Parathyroid adenoma (tissue), 2 donors: ENCODE measurements around the gene VAPA.

Experiments
- H2AFZ ChIP-seq: fragments of 300-600 bp; sonication (generic); one replicate; pipeline ENCODE4 v1.7.0; 2017; ENCODE audit warnings: antibody characterized with exemption, mild to moderate bottlenecking
- H3K27ac ChIP-seq: fragments of 300-600 bp; sonication (generic); one replicate; pipeline ENCODE4 v1.7.0; 2017
- H3K27me3 ChIP-seq: fragments of 300-600 bp; sonication (generic); one replicate; pipeline ENCODE4 v1.7.0; 2017; ENCODE audit warnings: low read length; ENCODE audit not compliant: control insufficient read depth, insufficient read depth
- H3K36me3 ChIP-seq: fragments of 300-600 bp; sonication (generic); one replicate; pipeline ENCODE4 v1.7.0; 2017; ENCODE audit warnings: low read length; ENCODE audit not compliant: control insufficient read depth, insufficient read depth
- H3K4me1 ChIP-seq: fragments of 300-600 bp; sonication (generic); one replicate; pipeline ENCODE4 v1.7.0; 2017; ENCODE audit warnings: control low read depth
- H3K4me2 ChIP-seq: fragments of 300-600 bp; sonication (generic); one replicate; pipeline ENCODE4 v1.7.0; 2017; ENCODE audit warnings: low read length
- H3K4me3 ChIP-seq: fragments of 300-600 bp; sonication (generic); one replicate; pipeline ENCODE4 v1.7.0; 2017; ENCODE audit warnings: low read depth, low read length
- H3K79me2 ChIP-seq: fragments of 300-600 bp; sonication (generic); one replicate; pipeline ENCODE4 v1.7.0; 2017; ENCODE audit warnings: control low read depth
- H3K9ac ChIP-seq: fragments of 300-600 bp; sonication (generic); one replicate; pipeline ENCODE4 v1.7.0; 2017; ENCODE audit warnings: mild to moderate bottlenecking
- H3K9me3 ChIP-seq: fragments of 300-600 bp; sonication (generic); one replicate; pipeline ENCODE4 v1.7.0; 2017; ENCODE audit warnings: low read length; ENCODE audit not compliant: control insufficient read depth
- TF ChIP-seq, protein P1 (sequence below): fragments of 300-600 bp; sonication (generic); IDR thresholded peaks from one replicate; pipeline ENCODE4 v1.7.0; 2017; ENCODE audit warnings: antibody characterized with exemption, mild to moderate bottlenecking
- donor health status: primary hyperparathyroidism.

Gene VAPA

DNA sequence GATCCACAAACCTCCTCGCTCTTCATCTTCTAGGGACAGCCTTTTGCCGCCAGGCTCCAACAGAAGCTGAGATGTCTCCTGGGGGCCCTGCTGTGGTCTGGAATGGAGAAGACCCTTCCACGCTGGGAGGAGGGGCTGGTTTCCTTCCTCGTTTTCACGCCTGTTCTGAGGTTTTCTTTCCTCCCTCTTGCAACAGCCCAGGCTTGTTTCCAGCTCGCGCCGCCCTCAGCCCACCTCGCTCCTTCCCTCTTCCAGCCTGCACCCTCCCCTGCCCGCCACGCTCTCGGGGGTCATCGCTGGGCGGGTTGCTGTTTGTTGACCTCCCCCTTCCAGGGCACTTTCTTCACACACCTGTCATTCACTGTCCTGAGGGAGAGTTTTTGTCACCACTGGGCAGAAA lies 55.4 kb downstream of the VAPA start:
- no peak overlapping the region for H3K4me2 ChIP-seq
- H3K4me3 ChIP-seq: no peak overlapping the region

GRCh38 chr18:9971313-9971920 lies 57.6 kb downstream of the VAPA start:
- Histone ChIP-seq H3K4me3 (no peak overlapping the region), H2AFZ (no peak overlapping the region), H3K79me2 (no peaks in the 10 kb centered on the region), H3K4me1 (no peaks in the 10 kb centered on the region), H3K9ac (no peak overlapping the region), H3K4me2 (no peak overlapping the region), H3K36me3 (no peaks in the 10 kb centered on the region), H3K27me3 (no peaks in the 10 kb centered on the region), H3K9me3 (no peaks in the 10 kb centered on the region), H3K27ac (no peak overlapping the region)
- TF ChIP-seq, protein P1, sequence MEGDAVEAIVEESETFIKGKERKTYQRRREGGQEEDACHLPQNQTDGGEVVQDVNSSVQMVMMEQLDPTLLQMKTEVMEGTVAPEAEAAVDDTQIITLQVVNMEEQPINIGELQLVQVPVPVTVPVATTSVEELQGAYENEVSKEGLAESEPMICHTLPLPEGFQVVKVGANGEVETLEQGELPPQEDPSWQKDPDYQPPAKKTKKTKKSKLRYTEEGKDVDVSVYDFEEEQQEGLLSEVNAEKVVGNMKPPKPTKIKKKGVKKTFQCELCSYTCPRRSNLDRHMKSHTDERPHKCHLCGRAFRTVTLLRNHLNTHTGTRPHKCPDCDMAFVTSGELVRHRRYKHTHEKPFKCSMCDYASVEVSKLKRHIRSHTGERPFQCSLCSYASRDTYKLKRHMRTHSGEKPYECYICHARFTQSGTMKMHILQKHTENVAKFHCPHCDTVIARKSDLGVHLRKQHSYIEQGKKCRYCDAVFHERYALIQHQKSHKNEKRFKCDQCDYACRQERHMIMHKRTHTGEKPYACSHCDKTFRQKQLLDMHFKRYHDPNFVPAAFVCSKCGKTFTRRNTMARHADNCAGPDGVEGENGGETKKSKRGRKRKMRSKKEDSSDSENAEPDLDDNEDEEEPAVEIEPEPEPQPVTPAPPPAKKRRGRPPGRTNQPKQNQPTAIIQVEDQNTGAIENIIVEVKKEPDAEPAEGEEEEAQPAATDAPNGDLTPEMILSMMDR: peak; percentile 89

More for the DNA sequence above, 55.4 kb downstream of the VAPA start:
- Histone ChIP-seq H2AFZ (no peak overlapping the region), H3K9ac (no peak overlapping the region), H3K4me1 (no peaks in the 10 kb centered on the region), H3K27ac (no peak overlapping the region), H3K79me2 (no peaks in the 10 kb centered on the region), H3K36me3 (no peaks in the 10 kb centered on the region), H3K9me3 (no peaks in the 10 kb centered on the region), H3K27me3 (no peaks in the 10 kb centered on the region)
- TF ChIP-seq, protein P1: no peak

DNA sequence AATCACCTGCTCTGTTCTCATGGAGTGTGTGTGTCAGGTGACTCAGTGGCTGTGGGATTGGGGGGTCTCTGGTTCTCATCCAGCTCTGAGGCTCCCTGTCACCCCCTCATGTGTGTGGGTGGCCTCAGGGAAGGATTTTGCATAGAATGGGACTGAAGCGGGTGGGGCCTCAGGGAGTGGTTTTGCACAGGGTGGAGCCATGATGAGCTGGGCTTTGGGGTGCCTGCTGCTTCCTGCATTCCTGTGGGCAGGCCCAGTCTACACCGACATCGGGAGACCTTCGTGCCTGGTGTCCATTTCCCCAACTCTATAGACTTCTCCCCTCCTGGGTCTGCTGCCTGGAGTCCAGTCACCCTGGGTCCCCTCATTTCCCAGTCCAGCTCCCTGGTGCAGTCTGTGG lies 59.7 kb downstream of the VAPA start:
- no peak overlapping the region for H3K27ac ChIP-seq
- no peak overlapping the region for H3K9ac ChIP-seq
- H3K79me2 ChIP-seq: no peaks in the 10 kb centered on the region
- no peaks in the 10 kb centered on the region for H3K27me3 ChIP-seq
- H3K9me3 ChIP-seq: no peaks in the 10 kb centered on the region
- no peak overlapping the region for H3K4me3 ChIP-seq
- H2AFZ ChIP-seq: no peak overlapping the region
- no peak overlapping the region for H3K4me2 ChIP-seq
- TF ChIP-seq, protein P1: no peak
- no peaks in the 10 kb centered on the region for H3K36me3 ChIP-seq
- H3K4me1 ChIP-seq: no peaks in the 10 kb centered on the region

GRCh38 chr18:9974279-9974915 lies 60.6 kb downstream of the VAPA start:
- Histone ChIP-seq H3K9me3 (no peaks in the 10 kb centered on the region), H3K9ac (no peak overlapping the region), H3K27me3 (no peaks in the 10 kb centered on the region), H3K4me2 (no peak overlapping the region), H3K4me1 (no peaks in the 10 kb centered on the region), H2AFZ (no peak overlapping the region), H3K27ac (no peak overlapping the region), H3K79me2 (no peaks in the 10 kb centered on the region), H3K36me3 (no peaks in the 10 kb centered on the region), H3K4me3 (no peak overlapping the region)
- TF ChIP-seq, protein P1: no peak

GRCh38 chr18:9975658-9976057 lies 61.8 kb downstream of the VAPA start:
- no peak overlapping the region for H3K9ac ChIP-seq
- H3K27ac ChIP-seq: no peak overlapping the region
- H3K9me3 ChIP-seq: no peaks in the 10 kb centered on the region
- no peak overlapping the region for H3K4me3 ChIP-seq
- no peaks in the 10 kb centered on the region for H3K36me3 ChIP-seq
- no peak overlapping the region for H3K4me2 ChIP-seq
- TF ChIP-seq, protein P1: no peak
- no peaks in the 10 kb centered on the region for H3K79me2 ChIP-seq
- H3K27me3 ChIP-seq: no peaks in the 10 kb centered on the region
- H3K4me1 ChIP-seq: no peaks in the 10 kb centered on the region
- no peak overlapping the region for H2AFZ ChIP-seq
